HepG2 (cell line): ENCODE data around the gene FAS. TPM values are rescaled to one million over a fixed set of nuclear protein-coding genes. Genes with fewer than 3 reads are reported as not detected.

ENCODE experiments used
- ADNP ChIP-seq: sonication (generic); formaldehyde crosslinking; IDR thresholded peaks from 2 replicates; pipeline ENCODE4 v1.4.0; 2020; ENCODE audit warnings: missing genetic modification reagents
- ELF3 ChIP-seq: IDR thresholded peaks from 2 replicates; pipeline ENCODE4 v1.6.1; 2016; ENCODE audit warnings: missing genetic modification reagents, missing compliant biosample characterization
- ELF4 ChIP-seq: sonication (generic); formaldehyde crosslinking; IDR thresholded peaks from 2 replicates; pipeline ENCODE4 v1.5.0; 2020; ENCODE audit warnings: missing genetic modification reagents, mild to moderate bottlenecking, moderate library complexity, borderline replicate concordance
- EZH2 ChIP-seq: conservative IDR thresholded peaks from 2 replicates; pipeline ENCODE4 v1.6.1; 2012; ENCODE audit warnings: mild to moderate bottlenecking, low read depth, low read length, moderate library complexity
- FLYWCH1 ChIP-seq: sonication (generic); formaldehyde crosslinking; IDR thresholded peaks from 2 replicates; pipeline ENCODE4 v1.8.1; 2023; ENCODE audit warnings: mild to moderate bottlenecking, missing genetic modification reagents
- GATAD2A ChIP-seq: IDR thresholded peaks from 2 replicates; pipeline ENCODE4 v1.6.1; 2016
- HES4 ChIP-seq: sonication (generic); formaldehyde crosslinking; IDR thresholded peaks from 2 replicates; pipeline ENCODE4 v1.9.0; 2021; ENCODE audit warnings: mild to moderate bottlenecking, missing genetic modification reagents, borderline replicate concordance
- HNRNPLL ChIP-seq: fragments of 200-400 bp; formaldehyde crosslinking; IDR thresholded peaks from 2 replicates; pipeline ENCODE4 v1.6.1; 2017; ENCODE audit warnings: mild to moderate bottlenecking, low read depth, low read length; ENCODE audit not compliant: poor library complexity, severe bottlenecking
- IRF2 ChIP-seq: IDR thresholded peaks from 2 replicates; pipeline ENCODE4 v1.6.1; 2018; ENCODE audit warnings: missing genetic modification reagents, missing compliant biosample characterization
- KAT8 ChIP-seq: IDR thresholded peaks from 2 replicates; pipeline ENCODE4 v1.6.1; 2016; ENCODE audit warnings: missing genetic modification reagents, missing compliant biosample characterization
- MAFG ChIP-seq: sonication (generic); formaldehyde crosslinking; IDR thresholded peaks from 2 replicates; pipeline ENCODE4 v1.5.1; 2020; ENCODE audit warnings: mild to moderate bottlenecking, missing genetic modification reagents
- MBNL3 ChIP-seq: fragments of 250-450 bp; sonication (Bioruptor Pico); conservative IDR thresholded peaks from 2 replicates; pipeline ENCODE4 v1.8.0; 2022; ENCODE audit warnings: mild to moderate bottlenecking, inconsistent platforms
- NR2C2 ChIP-seq: sonication (generic); formaldehyde crosslinking; IDR thresholded peaks from 2 replicates; pipeline ENCODE4 v1.4.0; 2020; ENCODE audit warnings: missing genetic modification reagents, mild to moderate bottlenecking, moderate library complexity, borderline replicate concordance
- PRDM15 ChIP-seq: sonication (generic); formaldehyde crosslinking; IDR thresholded peaks from 2 replicates; pipeline ENCODE4 v1.4.0; 2020; ENCODE audit warnings: missing genetic modification reagents
- RFX5 ChIP-seq: IDR thresholded peaks from 2 replicates; pipeline ENCODE4 v1.6.1; 2011; ENCODE audit warnings: low read depth, low read length, improper control_type of control experiment
- ZMYM2 ChIP-seq: sonication (generic); formaldehyde crosslinking; IDR thresholded peaks from 2 replicates; pipeline ENCODE4 v1.8.0; 2022; ENCODE audit warnings: mild to moderate bottlenecking, missing genetic modification reagents
- ZNF264 ChIP-seq: sonication (generic); formaldehyde crosslinking; IDR thresholded peaks from 2 replicates; pipeline ENCODE4 v1.4.0; 2020; ENCODE audit warnings: missing genetic modification reagents
- ZNF280B ChIP-seq: sonication (generic); formaldehyde crosslinking; IDR thresholded peaks from 2 replicates; pipeline ENCODE4 v1.5.0; 2020; ENCODE audit warnings: missing genetic modification reagents, mild to moderate bottlenecking, borderline replicate concordance
- ZNF589 ChIP-seq: sonication (generic); formaldehyde crosslinking; conservative IDR thresholded peaks from 2 replicates; pipeline ENCODE4 v1.8.0; 2022; ENCODE audit warnings: mild to moderate bottlenecking, moderate library complexity, missing genetic modification reagents
- ZNF616 ChIP-seq: sonication (generic); formaldehyde crosslinking; IDR thresholded peaks from 2 replicates; pipeline ENCODE4 v1.5.0; 2020; ENCODE audit warnings: low read depth, mild to moderate bottlenecking, missing genetic modification reagents
- ZNF780A ChIP-seq: sonication (generic); formaldehyde crosslinking; IDR thresholded peaks from 2 replicates; pipeline ENCODE4 v1.8.0; 2022; ENCODE audit warnings: mild to moderate bottlenecking, missing genetic modification reagents, moderate library complexity
- ZNF883 ChIP-seq: sonication (generic); formaldehyde crosslinking; IDR thresholded peaks from 2 replicates; pipeline ENCODE4 v1.5.1; 2020; ENCODE audit warnings: mild to moderate bottlenecking, missing genetic modification reagents; ENCODE audit errors: not compliant biosample characterization
- polyA plus RNA-seq, 8 experiments: library from polyadenylated mRNA; depleted of rRNA in 3 of 8; stranded (reverse) in 7 of 8; unstranded in 1 of 8; fragments of >200 nt; fragmentation: Illumina TruSeq in 4 of 8; extraction: Trizol in 4 of 8; gene quantifications; 2 replicates each; pipeline versions ENCODE4 v1.2.1 to v1.2.3, GENCODE V29; 2011 to 2016; ENCODE audit warnings: low read depth in 4 of 8, missing spikeins in 1 of 8, mixed read lengths in 1 of 8; ENCODE audit not compliant: insufficient read depth in 1 of 8
- total RNA-seq, 5 experiments: library from RNA; depleted of rRNA; stranded (reverse); fragments of >200 nt; fragmentation: Illumina TruSeq; extraction: Trizol; gene quantifications; 2 replicates each; pipeline ENCODE4 v1.2.3, GENCODE V29; 2016; ENCODE audit warnings: low read depth in 1 of 5
- TF ChIP-seq, protein P1 (sequence below): sonication (generic); formaldehyde crosslinking; IDR thresholded peaks from 2 replicates; pipeline ENCODE4 v1.4.0; 2020; ENCODE audit warnings: missing genetic modification reagents, mild to moderate bottlenecking, borderline replicate concordance

FAS gene
- total and polyA plus RNA-seq, 2 of the 13 experiments (the other 11 are each of a cell fraction or from before 2014, with no cell fraction given) = 5.9 to 17.9 TPM

DNA sequence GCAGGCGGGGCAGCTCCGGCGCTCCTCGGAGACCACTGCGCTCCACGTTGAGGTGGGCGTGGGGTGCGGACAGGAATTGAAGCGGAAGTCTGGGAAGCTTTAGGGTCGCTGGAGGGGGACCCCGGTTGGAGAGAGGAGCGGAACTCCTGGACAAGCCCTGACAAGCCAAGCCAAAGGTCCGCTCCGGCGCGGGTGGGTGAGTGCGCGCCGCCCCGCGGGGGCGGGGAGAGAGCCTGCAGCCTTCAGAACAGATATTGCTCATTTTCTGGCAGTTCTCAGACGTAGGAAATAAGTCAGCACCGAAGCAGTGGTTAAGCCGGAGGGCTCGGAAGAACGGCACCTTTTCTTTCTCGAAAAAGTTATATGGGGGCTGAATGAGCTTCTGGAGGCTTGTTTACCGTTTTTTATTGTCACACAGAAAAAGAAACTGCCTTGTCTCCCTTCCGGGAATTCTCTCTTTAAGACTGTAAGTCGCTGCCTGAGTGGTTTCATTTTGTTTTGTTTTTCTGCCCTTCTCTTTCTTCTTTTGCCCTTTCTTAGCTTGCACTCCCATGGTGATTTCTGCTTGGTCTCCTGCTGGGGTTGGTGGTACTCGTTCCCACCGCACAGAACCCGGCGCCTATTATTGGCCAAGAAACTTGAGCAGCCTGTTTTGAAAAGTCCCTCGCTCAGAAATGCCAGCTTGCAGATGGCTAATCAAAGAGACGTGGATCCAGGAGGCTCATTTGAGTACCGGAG, 732 bp downstream of the FAS start (continued):
- TF ChIP-seq ZNF280B (CRISPR knock-in tag) (no peak; the same call in 1 of the 2 replicates), ZNF589 (CRISPR knock-in tag) (no peak), ZNF780A (CRISPR knock-in tag) (no peak), ELF4 (CRISPR knock-in tag) (no peak), MBNL3 (CRISPR knock-in tag) (no peak), ZMYM2 (CRISPR knock-in tag) (no peak), GATAD2A (CRISPR knock-in tag) (no peak), HNRNPLL (peak; percentile 31), KAT8 (CRISPR knock-in tag) (no peak), ZNF883 (CRISPR knock-in tag) (peak; percentile 69), MAFG (CRISPR knock-in tag) (no peak), ELF3 (no peak), NR2C2 (CRISPR knock-in tag) (no peak), ZNF616 (no peak), RFX5 (no peak), ZNF264 (CRISPR knock-in tag) (no peak), HES4 (CRISPR knock-in tag) (no peak), FLYWCH1 (CRISPR knock-in tag) (no peak), PRDM15 (no peak), IRF2 (CRISPR knock-in tag) (peak; percentile 40; the same call in 1 of the 2 replicates), EZH2 (no peak), ADNP (CRISPR knock-in tag) (no peak)
- TF ChIP-seq, protein P1, sequence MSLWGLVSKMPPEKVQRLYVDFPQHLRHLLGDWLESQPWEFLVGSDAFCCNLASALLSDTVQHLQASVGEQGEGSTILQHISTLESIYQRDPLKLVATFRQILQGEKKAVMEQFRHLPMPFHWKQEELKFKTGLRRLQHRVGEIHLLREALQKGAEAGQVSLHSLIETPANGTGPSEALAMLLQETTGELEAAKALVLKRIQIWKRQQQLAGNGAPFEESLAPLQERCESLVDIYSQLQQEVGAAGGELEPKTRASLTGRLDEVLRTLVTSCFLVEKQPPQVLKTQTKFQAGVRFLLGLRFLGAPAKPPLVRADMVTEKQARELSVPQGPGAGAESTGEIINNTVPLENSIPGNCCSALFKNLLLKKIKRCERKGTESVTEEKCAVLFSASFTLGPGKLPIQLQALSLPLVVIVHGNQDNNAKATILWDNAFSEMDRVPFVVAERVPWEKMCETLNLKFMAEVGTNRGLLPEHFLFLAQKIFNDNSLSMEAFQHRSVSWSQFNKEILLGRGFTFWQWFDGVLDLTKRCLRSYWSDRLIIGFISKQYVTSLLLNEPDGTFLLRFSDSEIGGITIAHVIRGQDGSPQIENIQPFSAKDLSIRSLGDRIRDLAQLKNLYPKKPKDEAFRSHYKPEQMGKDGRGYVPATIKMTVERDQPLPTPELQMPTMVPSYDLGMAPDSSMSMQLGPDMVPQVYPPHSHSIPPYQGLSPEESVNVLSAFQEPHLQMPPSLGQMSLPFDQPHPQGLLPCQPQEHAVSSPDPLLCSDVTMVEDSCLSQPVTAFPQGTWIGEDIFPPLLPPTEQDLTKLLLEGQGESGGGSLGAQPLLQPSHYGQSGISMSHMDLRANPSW (CRISPR knock-in tag) = no peak
